Measurements from ENCODE around the gene IGFL3. TPM values are rescaled to one million over a fixed set of nuclear protein-coding genes. Genes with fewer than 3 reads are reported as not detected.

Gene IGFL3
- polyA plus RNA-seq, 3 donors = not detected

GRCh38 chr19:46076951-46077814, 47.3 kb downstream of the IGFL3 start:
- WGBS (ENCODE audit: insufficient coverage) = 2% methylated on average over 47 of the region's 50 CpGs
- Histone ChIP-seq H3K27me3 (ENCODE audit: control insufficient read depth in 2 of 2, insufficient read depth in 2 of 2, low read length in 2 of 2) (peaks cover 54 to 80% of the 10 kb centered on the region in 2 donors), H3K9me3 (replicated peaks in 1 of 2; ENCODE audit: control insufficient read depth in 1 of 2, insufficient read depth in 1 of 2, low read length in 2 of 2) (peaks cover 11 to 29% of the 10 kb centered on the region in 2 donors), H3K79me2 (ENCODE audit: insufficient read depth, low read length) (no peaks in the 10 kb centered on the region), H2AFZ (ENCODE audit: insufficient read depth, low read depth, low read length, poor library complexity, severe bottlenecking) (peak overlapping the region; percentile 36), H3K36me3 (replicated peaks in 1 of 2; ENCODE audit: control insufficient read depth in 1 of 2, insufficient read depth in 2 of 2, low read length in 2 of 2) (no peaks in the 10 kb centered on the region), H3K4me2 (replicated peaks; ENCODE audit: extremely low read depth, low read length, poor library complexity, severe bottlenecking) (peak overlapping the region; percentile 47), H3K4me3 (replicated peaks in 1 of 3; ENCODE audit: low read depth in 2 of 3, low read length in 3 of 3) (no peak overlapping the region), H4K20me1 (ENCODE audit: insufficient read depth, low read length) (no peaks in the 10 kb centered on the region), H3K4me1 (ENCODE audit: control insufficient read depth in 1 of 2, insufficient read depth in 2 of 2, low read length in 2 of 2) (peaks cover 5 to 17% of the 10 kb centered on the region in 2 donors), H3K9ac (ENCODE audit: insufficient read depth, low read length, poor library complexity, severe bottlenecking) (no peak overlapping the region), H3K27ac (ENCODE audit: low read depth in 1 of 2, low read length in 2 of 2) (no peak overlapping the region)
- Mint-ChIP-seq H3K36me3 (peaks cover 3 to 7% of the 10 kb centered on the region in 2 donors), H3K27me3 (ENCODE audit: low read depth in 3 of 3) (peaks cover 48 to 76% (median 69%) of the 10 kb centered on the region in 3 donors), H3K4me1 (peaks cover 18% of the 10 kb centered on the region), H3K27ac (peak overlapping the region in 1 of 7 donors; percentile 20), H3K4me3 (peak overlapping the region in 1 of 2 donors; percentile 87), H3K9me3 (peaks cover 3 to 21% (median 12%) of the 10 kb centered on the region in 7 donors)
- intact Hi-C loops (cut with micrococcal nuclease) = loop anchor here (5.0 to 10.0 kb wide), 2 partner anchors 50 to 108 kb away; no protein-coding TSS in a partner anchor
- peak in 2 of 3 donors; percentile 18 to 58 for DNase-seq
- TF ChIP-seq, protein P1, sequence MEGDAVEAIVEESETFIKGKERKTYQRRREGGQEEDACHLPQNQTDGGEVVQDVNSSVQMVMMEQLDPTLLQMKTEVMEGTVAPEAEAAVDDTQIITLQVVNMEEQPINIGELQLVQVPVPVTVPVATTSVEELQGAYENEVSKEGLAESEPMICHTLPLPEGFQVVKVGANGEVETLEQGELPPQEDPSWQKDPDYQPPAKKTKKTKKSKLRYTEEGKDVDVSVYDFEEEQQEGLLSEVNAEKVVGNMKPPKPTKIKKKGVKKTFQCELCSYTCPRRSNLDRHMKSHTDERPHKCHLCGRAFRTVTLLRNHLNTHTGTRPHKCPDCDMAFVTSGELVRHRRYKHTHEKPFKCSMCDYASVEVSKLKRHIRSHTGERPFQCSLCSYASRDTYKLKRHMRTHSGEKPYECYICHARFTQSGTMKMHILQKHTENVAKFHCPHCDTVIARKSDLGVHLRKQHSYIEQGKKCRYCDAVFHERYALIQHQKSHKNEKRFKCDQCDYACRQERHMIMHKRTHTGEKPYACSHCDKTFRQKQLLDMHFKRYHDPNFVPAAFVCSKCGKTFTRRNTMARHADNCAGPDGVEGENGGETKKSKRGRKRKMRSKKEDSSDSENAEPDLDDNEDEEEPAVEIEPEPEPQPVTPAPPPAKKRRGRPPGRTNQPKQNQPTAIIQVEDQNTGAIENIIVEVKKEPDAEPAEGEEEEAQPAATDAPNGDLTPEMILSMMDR (IDR thresholded peaks at IDR 0.05) = peak; percentile 52

DNA sequence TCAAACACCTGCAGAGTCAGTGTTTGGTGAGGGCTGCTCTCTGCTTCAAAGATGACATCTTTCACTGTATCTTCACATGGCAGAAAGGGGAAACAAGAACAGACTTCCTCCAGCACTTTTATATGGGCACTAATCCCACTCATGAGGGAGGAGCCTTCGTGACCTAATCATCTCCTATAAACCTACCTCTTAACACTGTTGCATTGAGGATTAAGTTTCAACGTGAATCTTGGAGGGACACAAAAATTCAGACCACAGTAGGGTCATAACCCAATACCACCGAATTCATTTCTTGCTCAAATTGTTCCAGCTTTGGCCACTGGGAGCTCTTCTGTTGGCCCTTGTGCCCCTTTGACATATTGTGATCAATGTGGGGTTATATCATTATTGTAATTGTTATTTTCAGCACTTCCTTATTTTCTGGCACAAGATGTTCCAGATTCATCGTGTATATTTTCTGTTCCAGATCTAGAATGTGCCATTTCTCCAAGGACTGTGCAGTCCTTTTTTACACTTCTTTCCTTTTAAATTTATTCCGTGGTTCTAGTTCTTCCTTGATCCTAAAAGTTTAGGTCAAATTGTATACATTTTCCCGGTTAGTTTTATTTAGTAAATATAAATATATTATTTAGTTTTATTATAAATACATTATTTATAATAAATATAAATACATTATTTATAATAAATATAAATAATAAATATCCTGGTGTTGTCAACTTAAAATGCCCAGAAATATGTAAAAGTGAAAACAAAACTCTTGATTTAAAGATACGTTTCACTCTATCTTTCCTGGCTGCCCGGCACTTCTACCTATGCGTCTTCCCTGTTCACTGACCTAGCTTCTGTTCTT, 48.2 kb downstream of the IGFL3 start:
- H3K36me3 ChIP-seq (replicated peaks in 1 of 2; ENCODE audit: control insufficient read depth in 1 of 2, insufficient read depth in 2 of 2, low read length in 2 of 2) = no peaks in the 10 kb centered on the region
- no peak for DNase-seq
- intact Hi-C loops (cut with micrococcal nuclease) = loop anchor here (5.0 to 10.0 kb wide), 2 partner anchors 49 to 109 kb away; no protein-coding TSS in a partner anchor
- TF ChIP-seq, protein P1 (IDR thresholded peaks at IDR 0.05) = no peak
- H3K27me3 ChIP-seq (ENCODE audit: control insufficient read depth in 2 of 2, insufficient read depth in 2 of 2, low read length in 2 of 2) = peaks cover 55 to 84% of the 10 kb centered on the region in 2 donors
- H3K27ac ChIP-seq (ENCODE audit: low read depth in 1 of 2, low read length in 2 of 2) = no peak overlapping the region
- WGBS (ENCODE audit: insufficient coverage) = no CpG with 5 or more reads among the region's 9 CpGs
- H3K4me3 ChIP-seq (replicated peaks in 1 of 3; ENCODE audit: low read depth in 2 of 3, low read length in 3 of 3) = no peak overlapping the region
- H3K9me3 ChIP-seq (replicated peaks in 1 of 2; ENCODE audit: control insufficient read depth in 1 of 2, insufficient read depth in 1 of 2, low read length in 2 of 2) = peaks cover 11 to 29% of the 10 kb centered on the region in 2 donors
- Mint-ChIP-seq H3K4me1 (peaks cover 18% of the 10 kb centered on the region), H3K9me3 (peaks cover 3 to 21% (median 12%) of the 10 kb centered on the region in 7 donors), H3K4me3 (peak overlapping the region in 1 of 2 donors; percentile 87), H3K27ac (no peak overlapping the region), H3K27me3 (ENCODE audit: low read depth in 3 of 3) (peaks cover 51 to 80% (median 66%) of the 10 kb centered on the region in 3 donors), H3K36me3 (peaks cover 3 to 7% of the 10 kb centered on the region in 2 donors)
- no peak overlapping the region for H3K9ac ChIP-seq (ENCODE audit: insufficient read depth, low read length, poor library complexity, severe bottlenecking)
- H3K4me1 ChIP-seq (ENCODE audit: control insufficient read depth in 1 of 2, insufficient read depth in 2 of 2, low read length in 2 of 2) = peaks cover 5 to 17% of the 10 kb centered on the region in 2 donors
- H3K79me2 ChIP-seq (ENCODE audit: insufficient read depth, low read length) = no peaks in the 10 kb centered on the region
- H3K4me2 ChIP-seq (replicated peaks; ENCODE audit: extremely low read depth, low read length, poor library complexity, severe bottlenecking) = no peak overlapping the region
- H4K20me1 ChIP-seq (ENCODE audit: insufficient read depth, low read length) = no peaks in the 10 kb centered on the region
- H2AFZ ChIP-seq (ENCODE audit: insufficient read depth, low read depth, low read length, poor library complexity, severe bottlenecking) = no peak overlapping the region
